Body of pancreas (tissue), 4 donors: ENCODE data around the gene TRIM24.

Experiments
- CTCF ChIP-seq, 7 experiments: fragments of 450-650 bp in 4 of 7; fragments of 200-600 bp in 3 of 7; sonication (generic) in 3 of 7; IDR thresholded peaks; one replicate each; pipeline ENCODE4 v1.5.1; 2016 to 2019; ENCODE audit warnings: antibody characterized with exemption in 7 of 7
- POLR2A ChIP-seq, 3 donors: fragments of 450-650 bp; IDR thresholded peaks; one replicate each; pipeline ENCODE4 v1.6.1; 2016; ENCODE audit warnings: antibody characterized with exemption in 3 of 3, mild to moderate bottlenecking in 2 of 3

- TF ChIP-seq POLR2A (IDR thresholded peaks at IDR 0.05): no peak
- no peak for TF ChIP-seq CTCF (IDR thresholded peaks at IDR 0.05)
Observed at GRCh38 chr7:138477081-138477578, 17.1 kb downstream of the TRIM24 start.
